ENCODE measurements around the gene CYB5R4. TPM values are rescaled to one million over a fixed set of nuclear protein-coding genes. Genes with fewer than 3 reads are reported as not detected.
"Not testable (repeated sequence)": the region's sequence is repeated elsewhere in the genome, so short reads cannot be mapped to it uniquely, and the experiment has no call there.

CYB5R4 gene
- total RNA-seq, 1 experiment from 2014 or later = 28.7 TPM

DNA sequence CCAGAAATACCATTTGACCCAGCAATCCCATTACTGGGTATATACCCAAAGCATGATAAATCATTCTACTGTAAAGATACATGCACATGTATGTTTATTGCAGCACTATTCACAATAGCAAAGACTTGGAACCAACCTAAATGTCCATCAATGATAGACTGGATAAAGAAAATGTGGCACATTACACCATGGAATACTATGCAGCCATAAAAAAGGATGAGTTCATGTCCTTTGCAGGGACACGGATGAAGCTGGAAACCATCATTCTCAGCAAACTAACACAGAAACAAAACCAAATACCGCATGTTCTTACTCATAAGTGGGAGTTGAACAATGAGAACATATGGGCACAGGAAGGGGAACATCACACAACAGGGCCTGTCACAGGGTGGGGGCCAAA lies 88.5 kb downstream of the CYB5R4 start:
- not testable (repeated sequence) for H3K9me3 ChIP-seq, H3K36me3 ChIP-seq, DNase-seq, H3K27me3 ChIP-seq, H3K4me3 ChIP-seq

GRCh38 chr6:83948851-83949250 lies 89.4 kb downstream of the CYB5R4 start:
- H3K4me3 ChIP-seq = no peak overlapping the region
- H3K27me3 ChIP-seq = no peaks in the 10 kb centered on the region
- H3K9me3 ChIP-seq = peaks cover 2% of the 10 kb centered on the region
- no peaks in the 10 kb centered on the region for H3K36me3 ChIP-seq
- DNase-seq = no peak

GRCh38 chr6:83951423-83951822 lies 91.9 kb downstream of the CYB5R4 start:
- H3K9me3 ChIP-seq, H3K27me3 ChIP-seq, DNase-seq, H3K36me3 ChIP-seq, H3K4me3 ChIP-seq: not testable (repeated sequence)

DNA sequence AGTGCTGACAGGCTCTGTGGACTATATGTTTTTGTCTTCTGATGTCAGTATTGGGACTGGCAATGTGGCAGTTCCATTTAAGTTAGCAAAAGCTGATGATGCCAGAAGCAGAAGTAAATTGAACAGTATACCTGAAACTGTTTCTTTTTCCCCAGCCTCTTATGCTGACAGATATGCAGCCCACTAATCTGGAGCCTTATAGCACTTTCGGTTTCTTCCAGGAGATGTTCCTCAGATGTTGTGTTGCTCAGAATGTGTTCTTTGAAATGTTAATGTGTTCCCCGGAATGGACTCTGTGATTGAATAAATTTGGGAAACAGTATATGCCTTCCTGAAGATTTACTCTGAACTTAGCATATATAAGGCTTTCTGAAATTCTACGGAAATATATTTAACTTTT lies 93.3 kb downstream of the CYB5R4 start:
- Histone ChIP-seq H3K9me3 (no peaks in the 10 kb centered on the region), H3K27me3 (no peaks in the 10 kb centered on the region), H3K4me3 (no peak overlapping the region), H3K36me3 (no peaks in the 10 kb centered on the region)
- DNase-seq = no peak

DNA sequence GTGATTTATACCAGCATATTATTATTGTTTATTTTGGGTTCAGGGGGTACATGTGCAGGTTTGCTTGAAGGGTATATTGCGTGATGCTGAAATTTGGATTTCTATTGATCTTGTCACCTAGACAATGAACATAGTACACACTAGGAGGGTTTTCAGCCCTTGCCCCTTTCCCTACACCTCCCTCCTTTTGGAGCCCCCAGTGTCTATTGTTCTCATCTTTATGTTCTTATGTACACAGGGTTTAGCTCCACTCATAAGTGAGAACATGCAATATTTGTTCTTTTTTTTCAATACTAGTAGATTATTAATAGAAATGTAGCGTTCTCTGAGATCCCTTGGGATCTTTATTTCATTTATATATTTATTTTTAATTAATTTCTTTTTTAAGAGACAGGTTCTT lies 94.9 kb downstream of the CYB5R4 start:
- H3K9me3 ChIP-seq = no peaks in the 10 kb centered on the region
- H3K36me3 ChIP-seq = no peaks in the 10 kb centered on the region
- no peaks in the 10 kb centered on the region for H3K27me3 ChIP-seq
- no peak for DNase-seq
- H3K4me3 ChIP-seq = no peak overlapping the region

DNA sequence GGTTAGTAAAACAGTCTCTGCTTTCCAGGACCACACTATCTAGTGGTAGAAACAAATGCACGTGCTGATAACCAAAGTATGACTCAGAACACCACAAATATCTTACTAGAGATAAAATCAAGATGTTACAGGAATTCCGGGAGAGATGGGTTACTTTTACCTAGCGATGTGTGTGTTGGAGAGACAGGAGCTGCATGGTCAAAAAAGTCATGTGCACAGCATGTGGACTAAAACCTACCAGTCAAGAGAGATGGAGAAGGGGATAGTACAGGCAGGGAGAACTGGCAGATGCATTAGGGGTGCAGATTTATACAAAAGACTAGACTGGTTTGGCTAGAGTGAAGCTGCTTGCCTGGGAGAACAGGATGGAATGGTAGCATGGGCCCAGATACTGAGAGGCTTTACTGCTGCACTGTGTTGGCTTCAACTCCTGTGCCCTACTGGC lies 98.8 kb downstream of the CYB5R4 start:
- Histone ChIP-seq H3K27me3 (no peaks in the 10 kb centered on the region), H3K36me3 (peaks cover 4% of the 10 kb centered on the region; the same call in 1 of the 2 replicates), H3K4me3 (no peak overlapping the region), H3K9me3 (no peaks in the 10 kb centered on the region)
- no peak for DNase-seq

- Histone ChIP-seq H3K36me3 (peaks cover 7% of the 10 kb centered on the region), H3K9me3 (no peaks in the 10 kb centered on the region), H3K4me3 (no peak overlapping the region), H3K27me3 (no peaks in the 10 kb centered on the region)
- no peak for DNase-seq
Observed at GRCh38 chr6:83960664-83961063, 101.2 kb downstream of the CYB5R4 start.

GRCh38 chr6:83962582-83962981 lies 103.1 kb downstream of the CYB5R4 start:
- H3K9me3 ChIP-seq = peaks cover 2% of the 10 kb centered on the region; the same call in 1 of the 2 replicates
- H3K27me3 ChIP-seq = no peaks in the 10 kb centered on the region
- H3K36me3 ChIP-seq = peaks cover 7% of the 10 kb centered on the region
- H3K4me3 ChIP-seq = no peak overlapping the region
- no peak for DNase-seq

DNA sequence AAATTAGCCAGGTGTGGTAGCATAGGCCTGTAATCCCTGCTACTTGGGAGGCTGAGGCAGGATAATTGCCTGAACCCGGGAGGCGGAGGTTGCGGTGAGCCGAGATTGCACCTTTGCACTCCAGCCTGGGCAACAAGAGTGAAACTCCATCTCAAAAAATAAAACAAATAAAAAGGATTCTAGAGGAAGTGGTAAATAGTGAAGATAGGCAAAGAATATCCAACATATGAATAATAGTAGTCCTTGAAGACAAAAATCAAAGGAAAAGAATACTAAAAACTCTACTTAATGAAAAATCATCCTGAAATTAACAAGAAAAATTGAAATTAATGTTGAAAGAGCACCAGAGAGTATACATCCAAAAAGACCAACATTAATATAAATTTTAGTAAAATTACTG lies 107.0 kb downstream of the CYB5R4 start:
- Histone ChIP-seq H3K4me3 (no peak overlapping the region), H3K27me3 (no peaks in the 10 kb centered on the region), H3K36me3 (peaks cover 3% of the 10 kb centered on the region), H3K9me3 (peaks cover 2% of the 10 kb centered on the region; the same call in 1 of the 2 replicates)
- no peak for DNase-seq

GRCh38 chr6:83970582-83970981 lies 111.1 kb downstream of the CYB5R4 start:
- no peak for DNase-seq
- Histone ChIP-seq H3K9me3 (peaks cover 2% of the 10 kb centered on the region; the same call in 1 of the 2 replicates), H3K4me3 (no peak overlapping the region), H3K36me3 (no peaks in the 10 kb centered on the region), H3K27me3 (no peaks in the 10 kb centered on the region)

- Histone ChIP-seq H3K27me3 (no peaks in the 10 kb centered on the region), H3K4me3 (no peak overlapping the region), H3K36me3 (no peaks in the 10 kb centered on the region), H3K9me3 (no peaks in the 10 kb centered on the region)
- DNase-seq = no peak
Observed at GRCh38 chr6:83974409-83975050, 115.0 kb downstream of the CYB5R4 start.

DNA sequence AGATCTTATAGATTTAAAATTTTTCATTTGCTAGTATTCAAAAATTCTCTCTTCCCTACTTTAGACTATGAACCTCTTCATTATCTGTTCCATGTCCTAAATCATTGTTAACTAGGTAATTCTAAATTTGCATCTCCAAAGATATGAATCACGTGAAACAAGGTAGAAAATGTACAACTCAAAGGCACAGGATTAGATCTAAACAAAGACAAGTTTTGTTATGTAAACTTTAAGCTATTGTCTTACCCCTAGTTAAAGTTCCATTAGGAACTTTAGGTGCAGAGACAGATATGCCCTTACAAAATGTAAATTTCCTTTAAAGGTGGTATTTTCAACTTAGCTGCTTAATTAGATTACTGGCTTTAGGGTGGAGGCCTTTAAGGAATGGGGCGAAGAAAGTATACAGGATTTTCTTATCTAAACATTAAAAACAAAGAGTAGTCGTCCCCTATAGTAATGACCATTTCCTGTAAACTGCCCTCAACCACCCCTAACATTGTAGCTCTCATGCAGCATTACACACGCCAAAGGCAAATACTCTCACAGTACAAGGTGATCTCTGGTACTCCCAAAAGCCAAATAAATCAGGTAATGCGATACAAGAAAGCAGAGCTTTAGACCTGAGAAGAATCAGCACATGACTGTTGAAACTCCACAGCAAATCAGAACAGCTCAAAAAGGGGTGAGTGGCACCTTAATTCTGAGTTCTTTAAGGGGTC lies 116.7 kb downstream of the CYB5R4 start:
- DNase-seq = no peak
- no peaks in the 10 kb centered on the region for H3K36me3 ChIP-seq
- H3K9me3 ChIP-seq = no peaks in the 10 kb centered on the region; the same call in 1 of the 2 replicates
- H3K27me3 ChIP-seq = no peaks in the 10 kb centered on the region
- no peak overlapping the region for H3K4me3 ChIP-seq

DNA sequence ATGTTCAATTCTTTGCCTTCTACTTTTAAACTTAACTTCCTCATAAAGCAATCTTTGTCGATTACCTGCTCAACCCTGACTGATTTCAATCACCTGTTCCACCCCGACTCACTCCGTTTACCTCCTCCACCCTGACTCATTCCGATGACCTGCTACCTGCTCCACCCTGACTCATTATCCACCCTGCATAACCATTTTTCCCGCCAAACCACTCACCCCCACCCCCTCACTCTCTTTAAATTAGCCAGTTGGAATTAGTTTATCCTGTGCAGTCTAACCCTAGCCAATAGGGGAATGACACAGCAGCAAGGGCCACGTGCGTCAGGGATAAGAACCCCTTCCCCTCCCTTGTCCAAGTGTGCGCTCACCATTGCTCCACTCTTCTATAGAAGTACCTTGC lies 117.4 kb downstream of the CYB5R4 start:
- H3K36me3 ChIP-seq = no peaks in the 10 kb centered on the region
- H3K4me3 ChIP-seq = no peak overlapping the region
- no peak for DNase-seq
- H3K27me3 ChIP-seq = no peaks in the 10 kb centered on the region
- H3K9me3 ChIP-seq = peaks cover 2% of the 10 kb centered on the region; the same call in 1 of the 2 replicates

GRCh38 chr6:83978324-83978734 lies 118.8 kb downstream of the CYB5R4 start:
- Histone ChIP-seq H3K36me3 (no peaks in the 10 kb centered on the region), H3K27me3 (no peaks in the 10 kb centered on the region), H3K9me3 (peaks cover 2% of the 10 kb centered on the region; the same call in 1 of the 2 replicates), H3K4me3 (no peak overlapping the region)
- DNase-seq = no peak

DNA sequence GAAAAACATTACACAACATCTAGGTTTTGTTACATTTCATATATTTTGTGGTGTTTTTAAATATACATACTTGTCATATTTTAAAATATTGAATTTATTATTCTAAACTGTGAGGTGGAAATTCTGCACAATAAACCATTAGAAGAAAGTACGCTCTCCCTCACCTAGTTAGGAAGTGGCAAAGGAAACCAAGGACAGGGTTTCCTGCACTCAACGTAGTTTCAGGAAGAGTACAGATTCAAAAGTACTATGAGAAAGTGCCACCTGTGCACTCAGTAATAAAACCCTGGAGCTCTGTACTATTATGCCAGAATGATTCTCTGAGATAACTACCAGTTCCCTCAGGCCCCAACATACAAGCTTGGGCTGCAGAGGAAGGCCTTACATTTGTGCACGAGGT lies 119.5 kb downstream of the CYB5R4 start:
- H3K27me3 ChIP-seq = no peaks in the 10 kb centered on the region
- H3K36me3 ChIP-seq = no peaks in the 10 kb centered on the region
- no peak for DNase-seq
- H3K4me3 ChIP-seq = no peak overlapping the region
- H3K9me3 ChIP-seq = peaks cover 2% of the 10 kb centered on the region; the same call in 1 of the 2 replicates

DNA sequence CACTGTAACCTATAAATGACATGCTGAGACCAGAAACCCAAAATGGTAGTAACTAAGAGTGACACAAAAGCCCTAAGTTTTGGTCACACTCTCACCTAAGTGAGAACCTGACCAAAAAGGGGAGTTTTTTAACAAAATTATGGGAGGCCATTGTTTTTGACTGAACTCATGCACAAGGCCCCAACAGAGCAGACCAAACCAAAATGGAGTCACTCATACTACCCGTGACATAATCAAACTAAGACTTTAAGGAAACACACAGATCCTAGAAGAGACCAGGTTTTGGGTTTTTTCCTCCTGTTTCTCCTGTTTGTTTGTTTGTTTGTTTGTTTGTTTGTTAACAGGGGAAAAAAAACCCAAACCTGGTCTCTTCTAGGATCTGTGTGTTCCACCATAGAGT lies 124.9 kb downstream of the CYB5R4 start:
- Histone ChIP-seq H3K9me3 (peaks cover 2% of the 10 kb centered on the region; the same call in 1 of the 2 replicates), H3K27me3 (no peaks in the 10 kb centered on the region), H3K4me3 (no peak overlapping the region), H3K36me3 (no peaks in the 10 kb centered on the region)
- no peak for DNase-seq

DNA sequence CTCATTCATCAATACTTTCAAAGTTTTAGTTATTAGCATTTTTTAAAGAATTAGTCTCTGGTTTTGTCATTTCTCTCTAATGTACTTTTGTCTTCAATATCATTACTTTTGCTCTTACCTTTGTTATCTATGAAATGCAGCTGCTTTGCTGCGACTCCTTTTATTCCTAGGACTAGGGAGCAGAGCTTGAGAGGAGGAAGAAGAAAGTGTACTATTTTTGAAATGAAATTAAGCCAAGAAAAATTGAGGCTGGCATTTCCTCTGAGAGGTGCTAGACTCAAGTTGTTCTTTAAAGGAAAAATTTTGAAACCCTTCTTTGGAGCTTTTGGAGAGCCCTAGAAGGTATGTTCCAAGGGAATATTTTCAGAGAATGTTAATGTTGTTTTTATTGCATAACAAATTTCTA lies 125.8 kb downstream of the CYB5R4 start:
- no peak for DNase-seq
- Histone ChIP-seq H3K36me3 (no peaks in the 10 kb centered on the region), H3K9me3 (peaks cover 2% of the 10 kb centered on the region; the same call in 1 of the 2 replicates), H3K27me3 (no peaks in the 10 kb centered on the region), H3K4me3 (no peak overlapping the region)

DNA sequence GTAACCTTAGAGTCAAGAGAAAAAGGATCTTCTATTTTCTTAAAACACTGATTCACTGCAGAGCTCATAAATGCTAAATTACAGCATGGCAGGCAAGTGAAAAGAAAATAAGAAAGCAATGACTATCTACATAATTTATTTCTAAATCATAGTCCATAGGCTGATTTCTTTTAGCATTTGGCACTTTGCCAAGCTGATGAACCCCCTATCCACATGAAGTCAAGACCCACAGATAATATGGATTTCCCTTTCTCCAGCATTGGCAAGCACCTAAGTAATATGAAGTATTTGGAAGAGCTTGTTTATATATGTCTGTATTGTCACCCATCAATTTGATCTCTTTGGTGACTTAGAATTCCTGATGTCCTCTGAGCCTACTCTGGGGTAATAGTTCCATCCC lies 126.2 kb downstream of the CYB5R4 start:
- Histone ChIP-seq H3K9me3 (peaks cover 2% of the 10 kb centered on the region; the same call in 1 of the 2 replicates), H3K27me3 (no peaks in the 10 kb centered on the region), H3K4me3 (no peak overlapping the region), H3K36me3 (no peaks in the 10 kb centered on the region)
- DNase-seq = no peak

Data from MG63 (cell line).